B cell (primary cell): ENCODE data around the gene ZNF747. TPM values are rescaled to one million over a fixed set of nuclear protein-coding genes. Genes with fewer than 3 reads are reported as not detected.

Experiments used
- ATAC-seq: fragments of 200-7000 bp; cut with Tn5 transposase; one replicate; pipeline ENCODE4 v1.10.0; 2021; ENCODE audit warnings: low read depth, mild to moderate bottlenecking, moderate number of reproducible peaks, moderate library complexity
- CTCF ChIA-PET: fragments of 350-600 bp; sonication (Branson Sonifier 250); formaldehyde crosslinking; loops from one replicate; lab custom pipeline; 2021; ENCODE audit warnings: antibody characterized with exemption, inconsistent platforms; lab: Charles Lee
- POLR2A ChIA-PET: fragments of 350-600 bp; sonication (Branson Sonifier 250); formaldehyde crosslinking; loops from one replicate; lab custom pipeline; 2021; ENCODE audit warnings: antibody characterized with exemption; lab: Charles Lee
- DNase-seq: peaks from one replicate; pipeline ENCODE4 v3.0.0; 2013
- H2AFZ ChIP-seq: 2 replicates; pipeline ENCODE4 v1.6.1; 2012; ENCODE audit warnings: mild to moderate bottlenecking, low read depth, low read length; ENCODE audit not compliant: insufficient read depth, poor library complexity, severe bottlenecking
- H3K27ac ChIP-seq, 2 donors: 1 replicate in 1 of 2; 2 replicates in 1 of 2; pipeline ENCODE4 v1.5.1; 2012 to 2013; ENCODE audit warnings: low read length in 2 of 2, mild to moderate bottlenecking in 2 of 2, moderate library complexity in 1 of 2
- H3K27me3 ChIP-seq, 4 experiments: fragments of 200-600 bp in 1 of 4; sonication (generic) in 1 of 4; replicated peaks in 1 of 4; 1 replicate in 2 of 4; 2 replicates in 2 of 4; pipeline versions ENCODE4 v1.6.1 to v1.7.0; 2013 to 2016; ENCODE audit warnings: low read length in 3 of 4, mild to moderate bottlenecking in 2 of 4, mixed read lengths in 1 of 4, moderate library complexity in 1 of 4; ENCODE audit not compliant: insufficient read depth in 4 of 4, control insufficient read depth in 3 of 4; ENCODE audit errors: control extremely low read depth in 1 of 4
- H3K36me3 ChIP-seq, 2 experiments: replicated peaks in 1 of 2; 1 replicate in 1 of 2; 2 replicates in 1 of 2; pipeline versions ENCODE4 v1.6.1 to v1.7.1; 2013; ENCODE audit warnings: low read length in 1 of 2; ENCODE audit not compliant: insufficient read depth in 2 of 2, control insufficient read depth in 1 of 2; ENCODE audit errors: control extremely low read depth in 1 of 2, extremely low read depth in 1 of 2
- H3K4me1 ChIP-seq, 2 donors: fragments of 200-600 bp in 1 of 2; sonication (generic) in 1 of 2; 1 replicate in 1 of 2; 2 replicates in 1 of 2; pipeline versions ENCODE4 v1.5.1 to v1.6.1; 2013 to 2017; ENCODE audit warnings: low read length in 2 of 2; ENCODE audit not compliant: control insufficient read depth in 2 of 2, insufficient read depth in 2 of 2
- H3K4me2 ChIP-seq: replicated peaks from 2 replicates; pipeline ENCODE3; 2012; ENCODE audit warnings: mild to moderate bottlenecking, low read depth, low read length; ENCODE audit not compliant: poor library complexity, severe bottlenecking
- H3K4me3 ChIP-seq, 5 experiments: fragments of 200-600 bp in 1 of 5; sonication (generic) in 1 of 5; 1 replicate in 3 of 5; 2 replicates in 2 of 5; pipeline versions ENCODE4 v1.5.1 to v1.7.0; 2011 to 2016; ENCODE audit warnings: low read length in 4 of 5, mild to moderate bottlenecking in 4 of 5, low read depth in 2 of 5, control low read depth in 1 of 5, moderate library complexity in 1 of 5; ENCODE audit not compliant: insufficient read depth in 1 of 5; ENCODE audit errors: control extremely low read depth in 1 of 5, extremely low read depth in 1 of 5
- H3K79me2 ChIP-seq: fragments of 200-600 bp; sonication (generic); one replicate; pipeline ENCODE4 v1.6.0; 2016; ENCODE audit warnings: low read length; ENCODE audit not compliant: control insufficient read depth, insufficient read depth
- H3K9ac ChIP-seq: fragments of 200-600 bp; sonication (generic); 2 replicates; pipeline ENCODE4 v1.6.1; 2017; ENCODE audit warnings: mild to moderate bottlenecking, low read length, moderate library complexity
- H3K9me3 ChIP-seq, 3 donors: one replicate each; pipeline versions ENCODE4 v1.6.1 to v1.7.1; 2013; ENCODE audit warnings: low read length in 2 of 3; ENCODE audit not compliant: control insufficient read depth in 2 of 3, insufficient read depth in 1 of 3; ENCODE audit errors: control extremely low read depth in 1 of 3
- H4K20me1 ChIP-seq: 2 replicates; pipeline ENCODE4 v1.6.0; 2012; ENCODE audit warnings: mild to moderate bottlenecking, low read length; ENCODE audit not compliant: insufficient read depth, control insufficient read depth, poor library complexity, severe bottlenecking
- H3K27ac Mint-ChIP-seq: one replicate; pipeline ENCODE4 v1.8.0; 2021; ENCODE audit warnings: mixed read lengths
- H3K27me3 Mint-ChIP-seq: one replicate; pipeline ENCODE4 v1.8.0; 2021; ENCODE audit warnings: mixed read lengths
- H3K4me1 Mint-ChIP-seq: one replicate; pipeline ENCODE4 v1.8.0; 2021; ENCODE audit warnings: mixed read lengths
- H3K4me3 Mint-ChIP-seq: one replicate; pipeline ENCODE4 v1.8.0; 2021; ENCODE audit warnings: mixed read lengths
- H3K9me3 Mint-ChIP-seq: one replicate; pipeline ENCODE4 v1.8.0; 2022; ENCODE audit warnings: mixed read lengths; ENCODE audit not compliant: insufficient read depth
- CTCF ChIP-seq: fragments of 200-600 bp; IDR thresholded peaks from one replicate; pipeline ENCODE4 v1.8.0; 2022; ENCODE audit warnings: antibody characterized with exemption, mild to moderate bottlenecking
- EZH2 ChIP-seq: IDR thresholded peaks from 2 replicates; pipeline ENCODE4 v1.6.1; 2012; ENCODE audit warnings: borderline replicate concordance, low read depth, mild to moderate bottlenecking, moderate library complexity, low read length; ENCODE audit not compliant: insufficient read depth, poor library complexity, severe bottlenecking
- WGBS: methylation state at CpG from one replicate; pipeline ENCODE4 v1.1.5; 2013; ENCODE audit warnings: missing lambda C conversion rate; ENCODE audit not compliant: insufficient coverage; 5-methylcytosine and 5-hydroxymethylcytosine counted together
- intact Hi-C: fragments of 100-400 bp; cut with micrococcal nuclease; formaldehyde crosslinking; loops from one replicate; pipeline ENCODE4 v1.10.0; 2022
- polyA plus RNA-seq: library from polyadenylated mRNA; depleted of rRNA; stranded (reverse); fragments of >200 nt; gene quantifications from 2 replicates; pipeline ENCODE4 v1.2.3, GENCODE V29; 2012
- total RNA-seq, 2 donors: library from RNA; stranded (reverse); fragments of 120-200 nt in 1 of 2; gene quantifications; 1 replicate in 1 of 2; 2 replicates in 1 of 2; pipeline versions ENCODE4 v1.2.3 to v1.2.4, GENCODE V29; 2013 to 2022

ZNF747 gene
- total and polyA plus RNA-seq, 2 donors (not counting 1 experiment from before 2014, with no cell fraction given) = 9.7 to 17.3 TPM

- H3K4me1 ChIP-seq = peaks cover 13 to 30% of the 10 kb centered on the region in 2 donors
- TF ChIP-seq EZH2 (no peak), CTCF (no peak)
- no peaks in the 10 kb centered on the region for H3K9me3 Mint-ChIP-seq
- peaks cover 0 to 10% of the 10 kb centered on the region in 2 experiments for H3K36me3 ChIP-seq
- no peaks in the 10 kb centered on the region for H3K9me3 ChIP-seq
- H3K4me2 ChIP-seq = peak within 1 kb of the TSS; percentile 78
- H4K20me1 ChIP-seq = no peaks in the 10 kb centered on the region
- no peak for DNase-seq
- peak within 1 kb of the TSS; percentile 95 for H2AFZ ChIP-seq
- WGBS = under 1% methylated on average over 63 of the region's 73 CpGs
- H3K9ac ChIP-seq = peak within 1 kb of the TSS; percentile 94
- peaks cover 20% of the 10 kb centered on the region for H3K4me1 Mint-ChIP-seq
- ATAC-seq = peak; percentile 32
- intact Hi-C loops = loop anchor here (1.0 to 5.0 kb wide), 7 partner anchors 53 to 173 kb away; partner anchors contain the start of genes ITGAL, SRCAP, TBC1D10B and ZNF785
- POLR2A ChIA-PET = interaction anchor here (0.5 to 2.4 kb wide), 11 partner anchors 9 to 347 kb away, joined by 3 to 12 read pairs (median 4); partner anchors contain the start of genes DCTPP1, FBRS, ITGAL and ZNF48
- H3K4me3 ChIP-seq = peak within 1 kb of the TSS; percentile 59 to 97 (median 82)
- peak within 1 kb of the TSS; percentile 87 to 89 for H3K27ac ChIP-seq
- no peaks in the 10 kb centered on the region for H3K27me3 ChIP-seq
- peak within 1 kb of the TSS; percentile 94 for H3K4me3 Mint-ChIP-seq
- no peaks in the 10 kb centered on the region for H3K27me3 Mint-ChIP-seq
- CTCF ChIA-PET = interaction anchor here (1.1 to 1.8 kb wide), 8 partner anchors 9 to 96 kb away, joined by 3 to 10 read pairs (median 5); partner anchors contain the start of genes DCTPP1, ZNF747 and ZNF764
- peak within 1 kb of the TSS; percentile 96 for H3K27ac Mint-ChIP-seq
- peaks cover 14% of the 10 kb centered on the region for H3K79me2 ChIP-seq
Observed at GRCh38 chr16:30526137-30526822, 8.4 kb downstream of the ZNF747 start, which contains the start of gene ZNF768. TSS of gene ZNF768 (minus strand) at chr16:30526566. CDS start at chr16:30526413, 153 bp downstream.
